H1 (cell line): ENCODE data around the gene IP6K3. TPM values are rescaled to one million over a fixed set of nuclear protein-coding genes. Genes with fewer than 3 reads are reported as not detected.

Experiments
- CTCF ChIA-PET: fragments of 300-600 bp; sonication (Branson Sonifier 250); formaldehyde crosslinking; loops from one replicate; lab custom pipeline; 2021; ENCODE audit not compliant: partially characterized antibody; lab: Charles Lee
- POLR2A ChIA-PET: fragments of 300-600 bp; sonication (Branson Sonifier 250); formaldehyde crosslinking; loops from one replicate; lab custom pipeline; 2021; ENCODE audit warnings: inconsistent platforms; ENCODE audit not compliant: partially characterized antibody; lab: Charles Lee
- DNase-seq, 2 experiments: peaks; one replicate each; pipeline versions ENCODE4 v3.0.0 to v3.0.0-alpha.2; 2010 to 2022; ENCODE audit warnings: low spot score in 2 of 2, low read depth in 1 of 2, mixed read lengths in 1 of 2
- FAIRE-seq: peaks from 2 replicates; lab custom pipeline; 2011; peaks lifted over from hg19 to GRCh38; lab: Jason Lieb, UNC
- H2AFZ ChIP-seq: 2 replicates; pipeline ENCODE4 v1.8.1; 2012; ENCODE audit warnings: low read length, inconsistent platforms
- H2AK5ac ChIP-seq: 2 replicates; pipeline ENCODE4 v1.6.1; 2013; ENCODE audit warnings: low read depth, low read length
- H2BK120ac ChIP-seq: replicated peaks from 2 replicates; pipeline ENCODE3; 2013; ENCODE audit warnings: low read depth, low read length, inconsistent platforms
- H2BK12ac ChIP-seq: 2 replicates; pipeline ENCODE4 v1.6.1; 2013; ENCODE audit warnings: low read depth, low read length
- H2BK15ac ChIP-seq: 2 replicates; pipeline ENCODE4 v1.6.1; 2013; ENCODE audit warnings: low read length
- H2BK20ac ChIP-seq: 2 replicates; pipeline ENCODE4 v1.6.1; 2013; ENCODE audit warnings: low read length
- H2BK5ac ChIP-seq: 2 replicates; pipeline ENCODE4 v1.6.1; 2013; ENCODE audit warnings: low read depth, low read length
- H3K14ac ChIP-seq: 2 replicates; pipeline ENCODE4 v1.6.1; 2013; ENCODE audit warnings: inconsistent platforms; ENCODE audit not compliant: insufficient read length
- H3K18ac ChIP-seq: 2 replicates; pipeline ENCODE4 v1.6.1; 2013; ENCODE audit warnings: low read length; ENCODE audit errors: extremely low read depth
- H3K23ac ChIP-seq: 2 replicates; pipeline ENCODE4 v1.6.1; 2013; ENCODE audit warnings: inconsistent platforms; ENCODE audit not compliant: insufficient read length
- H3K23me2 ChIP-seq: 2 replicates; pipeline ENCODE4 v1.6.1; 2013; ENCODE audit warnings: low read depth, low read length
- H3K27ac ChIP-seq: 2 replicates; pipeline ENCODE4 v1.6.1; 2011; ENCODE audit warnings: low read depth, low read length, inconsistent platforms
- H3K27me3 ChIP-seq, 4 experiments: replicated peaks in 1 of 4; 1 replicate in 1 of 4; 2 replicates in 3 of 4; pipeline versions ENCODE4 v1.6.1 to v1.8.1; 2011 to 2013; ENCODE audit warnings: low read length in 3 of 4, mild to moderate bottlenecking in 3 of 4, inconsistent platforms in 2 of 4, mixed read lengths in 2 of 4, moderate library complexity in 1 of 4; ENCODE audit not compliant: control insufficient read depth in 3 of 4, insufficient read depth in 3 of 4; ENCODE audit errors: extremely low read depth in 1 of 4
- H3K36me3 ChIP-seq, 4 experiments: 2 replicates each; pipeline versions ENCODE4 v1.6.1 to v1.8.1; 2011 to 2013; ENCODE audit warnings: mild to moderate bottlenecking in 4 of 4, low read length in 3 of 4, moderate library complexity in 2 of 4, control low read depth in 1 of 4, inconsistent platforms in 1 of 4; ENCODE audit not compliant: insufficient read depth in 4 of 4, control insufficient read depth in 2 of 4
- H3K4ac ChIP-seq: replicated peaks from 2 replicates; pipeline ENCODE3; 2013; ENCODE audit warnings: low read length, low read depth, mixed read lengths, inconsistent platforms; ENCODE audit not compliant: insufficient read length
- H3K4me1 ChIP-seq, 4 experiments: replicated peaks in 1 of 4; 1 replicate in 1 of 4; 2 replicates in 3 of 4; pipeline versions ENCODE4 v1.6.1 to v1.8.1; 2011 to 2013; ENCODE audit warnings: low read length in 3 of 4, inconsistent platforms in 2 of 4, mixed read lengths in 1 of 4; ENCODE audit not compliant: insufficient read depth in 4 of 4, control insufficient read depth in 3 of 4
- H3K4me2 ChIP-seq, 2 experiments: 2 replicates each; pipeline versions ENCODE4 v1.6.1 to v1.8.1; 2011 to 2013; ENCODE audit warnings: low read depth in 2 of 2, low read length in 2 of 2, control low read depth in 1 of 2, inconsistent platforms in 1 of 2, mild to moderate bottlenecking in 1 of 2; ENCODE audit not compliant: insufficient read depth in 1 of 2
- H3K4me3 ChIP-seq, 4 experiments: fragments of 200-600, 300-600 bp in 1 of 4; sonication (generic), shearing (Covaris generic), sonication (Bioruptor Twin) in 1 of 4; 2 replicates each; pipeline versions ENCODE4 v1.5.1 to v1.8.1; 2011 to 2016; ENCODE audit warnings: low read length in 4 of 4, low read depth in 3 of 4, control low read depth in 2 of 4, inconsistent platforms in 2 of 4, mild to moderate bottlenecking in 2 of 4, mixed read lengths in 1 of 4, moderate library complexity in 1 of 4; ENCODE audit not compliant: insufficient read depth in 2 of 4; ENCODE audit errors: extremely low read depth in 1 of 4
- H3K56ac ChIP-seq: replicated peaks from 2 replicates; pipeline ENCODE3; 2013; ENCODE audit warnings: low read depth, mild to moderate bottlenecking, mixed read lengths, low read length, inconsistent platforms; ENCODE audit not compliant: insufficient read length
- H3K79me1 ChIP-seq: 2 replicates; pipeline ENCODE4 v1.6.1; 2013; ENCODE audit warnings: low read depth, low read length, control low read depth
- H3K79me2 ChIP-seq, 2 experiments: 2 replicates each; pipeline versions ENCODE4 v1.6.1 to v1.8.1; 2012 to 2013; ENCODE audit warnings: low read length in 2 of 2, mild to moderate bottlenecking in 2 of 2, inconsistent platforms in 1 of 2; ENCODE audit not compliant: insufficient read depth in 2 of 2, control insufficient read depth in 1 of 2
- H3K9ac ChIP-seq, 4 experiments: replicated peaks in 1 of 4; 1 replicate in 1 of 4; 2 replicates in 3 of 4; pipeline versions ENCODE4 v1.6.1 to v1.8.1; 2011 to 2013; ENCODE audit warnings: low read depth in 3 of 4, low read length in 3 of 4, control low read depth in 2 of 4, mild to moderate bottlenecking in 2 of 4, moderate library complexity in 2 of 4, inconsistent platforms in 1 of 4; ENCODE audit errors: extremely low read depth in 1 of 4
- H3K9me3 ChIP-seq, 2 experiments: 2 replicates each; pipeline versions ENCODE4 v1.6.1 to v1.8.1; 2012 to 2013; ENCODE audit warnings: mild to moderate bottlenecking in 2 of 2, moderate library complexity in 2 of 2, control low read depth in 1 of 2, inconsistent platforms in 1 of 2, low read depth in 1 of 2, low read length in 1 of 2, mixed read lengths in 1 of 2; ENCODE audit not compliant: insufficient read depth in 2 of 2
- H4K20me1 ChIP-seq, 2 experiments: replicated peaks in 1 of 2; 2 replicates each; pipeline versions ENCODE3 to v1.8.1; 2011 to 2013; ENCODE audit warnings: inconsistent platforms in 2 of 2, low read length in 2 of 2, mild to moderate bottlenecking in 1 of 2; ENCODE audit not compliant: insufficient read depth in 2 of 2, control insufficient read depth in 1 of 2
- H4K5ac ChIP-seq: 2 replicates; pipeline ENCODE4 v1.6.1; 2013; ENCODE audit warnings: low read length, low read depth, mixed read lengths, inconsistent platforms; ENCODE audit not compliant: insufficient read length
- H4K8ac ChIP-seq: 2 replicates; pipeline ENCODE4 v1.8.0; 2013; ENCODE audit warnings: mild to moderate bottlenecking, moderate library complexity, low read length, inconsistent platforms; ENCODE audit not compliant: insufficient read depth; ENCODE audit errors: extremely low read depth
- H4K91ac ChIP-seq: replicated peaks from 2 replicates; pipeline ENCODE3; 2013; ENCODE audit warnings: low read length, mixed read lengths, inconsistent platforms; ENCODE audit not compliant: insufficient read length
- CEBPB ChIP-seq: IDR thresholded peaks from 2 replicates; pipeline ENCODE4 v1.6.1; 2012; ENCODE audit warnings: low read depth, low read length
- FOSL1 ChIP-seq: IDR thresholded peaks from 2 replicates; pipeline ENCODE4 v1.6.1; 2011; ENCODE audit warnings: mild to moderate bottlenecking, low read depth, low read length, moderate library complexity; ENCODE audit not compliant: insufficient read depth
- KDM5A ChIP-seq: fragments of 200-600 bp; IDR thresholded peaks from 2 replicates; pipeline ENCODE4 v1.7.1; 2012; ENCODE audit warnings: mild to moderate bottlenecking, low read length, inconsistent platforms, mixed read lengths
- NANOG ChIP-seq: IDR thresholded peaks from 2 replicates; pipeline ENCODE4 v1.6.1; 2011; ENCODE audit warnings: low read length, low read depth, mild to moderate bottlenecking, inconsistent platforms; ENCODE audit not compliant: insufficient read depth, poor library complexity, severe bottlenecking
- RBBP5 ChIP-seq: IDR thresholded peaks from 2 replicates; pipeline ENCODE4 v1.7.1; 2012; ENCODE audit warnings: low read depth, mild to moderate bottlenecking, inconsistent platforms, low read length, moderate library complexity, borderline replicate concordance
- SAP30 ChIP-seq: fragments of 300-600 bp; sonication (generic); IDR thresholded peaks from 2 replicates; pipeline ENCODE4 v1.7.1; 2012; ENCODE audit warnings: low read length, moderate library complexity, mild to moderate bottlenecking, inconsistent platforms; ENCODE audit not compliant: insufficient read depth, insufficient replicate concordance
- SIX5 ChIP-seq: IDR thresholded peaks from 2 replicates; pipeline ENCODE4 v1.6.1; 2011; ENCODE audit warnings: mild to moderate bottlenecking, low read depth, low read length
- SP1 ChIP-seq: IDR thresholded peaks from 2 replicates; pipeline ENCODE4 v1.6.1; 2011; ENCODE audit warnings: low read depth, low read length
- SP2 ChIP-seq: IDR thresholded peaks from 2 replicates; pipeline ENCODE4 v1.6.1; 2012; ENCODE audit warnings: mild to moderate bottlenecking, low read length, inconsistent platforms
- SP4 ChIP-seq: IDR thresholded peaks from 2 replicates; pipeline ENCODE4 v1.6.1; 2012; ENCODE audit warnings: low read length, inconsistent platforms
- SRF ChIP-seq: IDR thresholded peaks from 2 replicates; pipeline ENCODE4 v1.6.1; 2011; ENCODE audit warnings: mild to moderate bottlenecking, low read depth, low read length, moderate library complexity
- ZNF274 ChIP-seq: IDR thresholded peaks from 2 replicates; pipeline ENCODE4 v1.7.0; 2012; ENCODE audit warnings: low read length, borderline replicate concordance; ENCODE audit errors: extremely low read depth
- WGBS, 2 experiments: shearing (Covaris generic) in 1 of 2; methylation state at CpG; one replicate each; pipeline versions ENCODE4 v1.1.6 to v1.1.7; 2013 to 2015; ENCODE audit warnings: low lambda C conversion rate in 2 of 2, mixed read lengths in 2 of 2, inconsistent platforms in 1 of 2, low coverage in 1 of 2, missing lambda C conversion rate in 1 of 2; ENCODE audit not compliant: insufficient replicate concordance in 2 of 2, insufficient coverage in 1 of 2, insufficient read length in 1 of 2; ENCODE audit errors: extremely low coverage in 1 of 2, missing lambda C conversion rate in 1 of 2; 5-methylcytosine and 5-hydroxymethylcytosine counted together
- polyA plus RNA-seq, 7 experiments: library from polyadenylated mRNA; depleted of rRNA in 3 of 7; stranded (reverse) in 5 of 7; unstranded in 2 of 7; fragments of >200 nt in 5 of 7; fragments of 200-250 nt in 2 of 7; gene quantifications; 1 replicate in 5 of 7; 2 replicates in 1 of 7; 4 replicates in 1 of 7; pipeline versions ENCODE4 v1.2.1 to v1.2.3, GENCODE V29; 2011 to 2013; ENCODE audit warnings: missing spikeins in 2 of 7, mixed read lengths in 2 of 7
- total RNA-seq: library from RNA; stranded (reverse); fragmentation: NEBNext Ultra II Directional; extraction: Animal tissue kit (Norgen Biotek cat#: 25700); gene quantifications from 2 replicates; pipeline ENCODE4 v1.2.1, GENCODE V29; 2021

Gene IP6K3
- total and polyA plus RNA-seq, 2 of the 8 experiments (the other 6 are each of a cell fraction or from before 2014, with no cell fraction given) = 0.22 to 0.73 TPM

GRCh38 chr6:33744001-33744848 is 2.5 kb downstream of the IP6K3 start:
- 43% methylated on average over 11 of the region's 11 CpGs; no CpG with 5 or more reads in 1 of the 2 experiments for WGBS, 2 experiments
- Histone ChIP-seq H3K4ac (no peak overlapping the region), H4K5ac (no peak overlapping the region), H2AFZ (no peak overlapping the region), H2BK120ac (no peak overlapping the region), H3K79me2 (no peaks in the 10 kb centered on the region), H3K4me2 (peak overlapping the region in 1 of 2 experiments; percentile 49; a peak in 1 of 4 replicates), H4K91ac (peak overlapping the region; percentile 98), H2BK5ac (peak overlapping the region; percentile 94; the same call in 1 of the 2 replicates), H3K79me1 (no peaks in the 10 kb centered on the region), H3K4me3 (no peak overlapping the region), H3K9ac (no peak overlapping the region), H4K8ac (no peak overlapping the region), H3K14ac (no peak overlapping the region), H2BK12ac (peak overlapping the region; percentile 96; the same call in 1 of the 2 replicates), H3K56ac (no peak overlapping the region), H2AK5ac (no peak overlapping the region), H3K36me3 (no peaks in the 10 kb centered on the region), H2BK15ac (peak overlapping the region; percentile 85; the same call in 1 of the 2 replicates), H3K27ac (no peak overlapping the region), H3K9me3 (no peaks in the 10 kb centered on the region), H3K23ac (no peak overlapping the region), H3K27me3 (no peaks in the 10 kb centered on the region; a peak in 2 of 7 replicates), H2BK20ac (peak overlapping the region; percentile 83; the same call in 1 of the 2 replicates), H3K18ac (peak overlapping the region; percentile 25), H3K23me2 (no peaks in the 10 kb centered on the region), H3K4me1 (peaks cover 7 to 35% (median 23%) of the 10 kb centered on the region in 4 experiments), H4K20me1 (no peaks in the 10 kb centered on the region)
- ChIA-PET CTCF (interaction anchor here (0.6 to 12.0 kb wide), 46 partner anchors 8 to 426 kb away, joined by 3 to 171 read pairs (median 4); partner anchors contain the start of genes MLN and UQCC2), POLR2A (interaction anchor here (0.6 to 1.2 kb wide), 4 partner anchors 9 to 191 kb away, joined by 3 to 5 read pairs (median 4); partner anchors contain the start of gene UQCC2)
- FAIRE-seq = peak; percentile 95
- DNase-seq = peak; percentile 62 to 90
- TF ChIP-seq NANOG (no peak), RBBP5 (no peak), SAP30 (no peak), SP1 (no peak), KDM5A (no peak), CEBPB (peak; percentile 52; the same call in 1 of the 2 replicates), SP4 (no peak), SIX5 (no peak), ZNF274 (no peak), SRF (no peak), SP2 (no peak), FOSL1 (no peak)
